Mesendoderm (in vitro differentiated cells): ENCODE measurements around the gene RECK.

Experiments
- DNase-seq: peaks from one replicate; pipeline ENCODE4 v3.0.0; 2013
- H2AK5ac ChIP-seq: 2 replicates; pipeline ENCODE4 v1.6.1; 2013; ENCODE audit warnings: low read length, inconsistent platforms
- H2BK120ac ChIP-seq: 2 replicates; pipeline ENCODE4 v1.6.1; 2013; ENCODE audit warnings: low read depth, mild to moderate bottlenecking, low read length, moderate library complexity, mixed read lengths
- H2BK15ac ChIP-seq: replicated peaks from 2 replicates; pipeline ENCODE4 v1.6.1; 2013; ENCODE audit warnings: low read depth, mild to moderate bottlenecking, moderate library complexity
- H2BK5ac ChIP-seq: 2 replicates; pipeline ENCODE4 v1.6.1; 2013; ENCODE audit warnings: low read length, inconsistent platforms
- H3K18ac ChIP-seq: 2 replicates; pipeline ENCODE4 v1.6.1; 2013; ENCODE audit warnings: mild to moderate bottlenecking, low read length, mixed read lengths
- H3K23ac ChIP-seq: one replicate; pipeline ENCODE4 v1.6.1; 2013; ENCODE audit warnings: low read length
- H3K27ac ChIP-seq: 2 replicates; pipeline ENCODE4 v1.5.1; 2013; ENCODE audit warnings: low read depth, mild to moderate bottlenecking, inconsistent platforms, low read length, moderate library complexity
- H3K27me3 ChIP-seq: 2 replicates; pipeline ENCODE4 v1.6.1; 2013; ENCODE audit warnings: low read length, control low read depth, mild to moderate bottlenecking, inconsistent platforms; ENCODE audit not compliant: insufficient read depth, poor library complexity
- H3K36me3 ChIP-seq: 2 replicates; pipeline ENCODE4 v1.6.1; 2013; ENCODE audit warnings: low read length, inconsistent platforms; ENCODE audit not compliant: control insufficient read depth, insufficient read depth
- H3K4ac ChIP-seq: one replicate; pipeline ENCODE4 v1.6.1; 2013; ENCODE audit warnings: low read depth, mild to moderate bottlenecking, low read length, moderate library complexity
- H3K4me1 ChIP-seq: 2 replicates; pipeline ENCODE4 v1.6.1; 2013; ENCODE audit warnings: low read depth, low read length, inconsistent platforms; ENCODE audit not compliant: control insufficient read depth
- H3K4me2 ChIP-seq: 2 replicates; pipeline ENCODE4 v1.6.1; 2013; ENCODE audit warnings: low read length
- H3K4me3 ChIP-seq: 2 replicates; pipeline ENCODE4 v1.5.1; 2013; ENCODE audit warnings: mild to moderate bottlenecking, low read length
- H3K56ac ChIP-seq: one replicate; pipeline ENCODE4 v1.6.1; 2013; ENCODE audit warnings: low read length
- H3K79me1 ChIP-seq: 2 replicates; pipeline ENCODE4 v1.6.1; 2013; ENCODE audit warnings: low read length, inconsistent platforms
- H3K79me2 ChIP-seq: 2 replicates; pipeline ENCODE4 v1.6.1; 2013; ENCODE audit warnings: mild to moderate bottlenecking, low read length; ENCODE audit not compliant: control insufficient read depth, insufficient read depth
- H3K9ac ChIP-seq: 2 replicates; pipeline ENCODE4 v1.6.1; 2013; ENCODE audit warnings: low read length, inconsistent platforms
- H4K5ac ChIP-seq: one replicate; pipeline ENCODE4 v1.6.1; 2013; ENCODE audit warnings: low read length
- H4K8ac ChIP-seq: one replicate; pipeline ENCODE4 v1.6.1; 2013; ENCODE audit warnings: low read depth, mild to moderate bottlenecking, control low read depth, low read length, moderate library complexity
- WGBS: extraction: QIAGEN DNeasy Blood & Tissue Kit; methylation state at CpG from one replicate; pipeline ENCODE4 v1.1.7; 2013; ENCODE audit warnings: low lambda C conversion rate, missing lambda C conversion rate; ENCODE audit not compliant: insufficient coverage; ENCODE audit errors: extremely low coverage; 5-methylcytosine and 5-hydroxymethylcytosine counted together

RECK gene

DNA sequence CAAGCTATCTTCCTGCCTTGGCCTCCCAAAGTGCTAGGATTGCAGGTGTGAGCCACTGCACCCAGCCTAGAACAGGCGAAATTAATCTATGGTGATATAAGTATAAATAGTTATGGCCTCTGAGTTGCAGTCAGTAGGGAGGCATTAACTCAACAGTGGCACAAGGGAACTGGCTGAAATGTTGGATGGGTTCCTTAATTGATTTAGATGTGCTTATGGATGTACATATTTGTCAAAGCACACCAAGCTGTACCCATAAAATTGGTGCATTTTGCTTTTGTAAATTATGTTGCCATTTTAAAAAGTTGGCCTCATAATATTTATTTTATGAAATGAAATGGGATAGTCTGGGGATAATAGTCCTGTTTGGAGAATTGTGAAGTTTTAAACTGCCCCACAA lies 63.0 kb downstream of the RECK start:
- Histone ChIP-seq H3K56ac (no peak overlapping the region), H3K4me1 (peaks cover 10% of the 10 kb centered on the region), H2BK15ac (no peak overlapping the region), H2BK5ac (no peak overlapping the region), H3K4me3 (no peak overlapping the region), H3K27ac (no peak overlapping the region), H3K4me2 (no peak overlapping the region), H4K8ac (no peak overlapping the region), H3K4ac (no peak overlapping the region), H3K36me3 (no peaks in the 10 kb centered on the region), H3K23ac (no peak overlapping the region), H3K27me3 (no peaks in the 10 kb centered on the region), H3K79me2 (no peaks in the 10 kb centered on the region), H2AK5ac (no peak overlapping the region), H3K9ac (no peak overlapping the region), H3K18ac (peak overlapping the region; percentile 8), H4K5ac (no peak overlapping the region), H2BK120ac (peak overlapping the region; percentile 73), H3K79me1 (no peaks in the 10 kb centered on the region)
- whole genome bisulfite sequencing = no CpG with 5 or more reads among the region's 1 CpG
- DNase-seq = no peak

DNA sequence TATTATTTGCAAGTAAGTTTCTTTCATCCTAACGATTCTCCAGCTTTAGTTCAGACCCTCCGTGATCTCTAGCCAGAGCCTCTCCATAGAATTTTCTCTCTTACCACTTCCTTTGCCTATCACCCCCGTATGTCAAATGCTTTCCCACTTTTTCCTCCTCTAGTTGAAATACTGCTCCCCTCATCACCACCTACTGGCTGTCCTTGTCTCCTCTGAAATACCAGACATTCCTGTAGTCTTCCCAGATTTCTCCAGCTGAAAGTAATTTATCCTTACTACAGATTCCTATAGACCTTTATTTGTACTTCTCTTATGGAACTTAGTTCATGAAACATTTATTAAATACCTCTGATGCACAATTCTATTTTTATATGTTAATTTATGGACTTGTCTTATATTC lies 63.8 kb downstream of the RECK start:
- H3K23ac ChIP-seq = no peak overlapping the region
- H4K5ac ChIP-seq = no peak overlapping the region
- no peak overlapping the region for H3K4ac ChIP-seq
- peaks cover 10% of the 10 kb centered on the region for H3K4me1 ChIP-seq
- H4K8ac ChIP-seq = no peak overlapping the region
- H2BK120ac ChIP-seq = no peak overlapping the region
- no peaks in the 10 kb centered on the region for H3K79me1 ChIP-seq
- no peak overlapping the region for H2BK5ac ChIP-seq
- H3K56ac ChIP-seq = peak overlapping the region; percentile 73
- no peak overlapping the region for H2AK5ac ChIP-seq
- no peak overlapping the region for H2BK15ac ChIP-seq
- H3K4me3 ChIP-seq = no peak overlapping the region
- peak; percentile 90 for DNase-seq
- no CpG with 5 or more reads among the region's 3 CpGs for WGBS
- H3K4me2 ChIP-seq = no peak overlapping the region
- H3K27ac ChIP-seq = peak overlapping the region; percentile 57
- H3K18ac ChIP-seq = no peak overlapping the region
- H3K9ac ChIP-seq = no peak overlapping the region
- H3K36me3 ChIP-seq = no peaks in the 10 kb centered on the region
- H3K79me2 ChIP-seq = no peaks in the 10 kb centered on the region
- H3K27me3 ChIP-seq = no peaks in the 10 kb centered on the region

DNA sequence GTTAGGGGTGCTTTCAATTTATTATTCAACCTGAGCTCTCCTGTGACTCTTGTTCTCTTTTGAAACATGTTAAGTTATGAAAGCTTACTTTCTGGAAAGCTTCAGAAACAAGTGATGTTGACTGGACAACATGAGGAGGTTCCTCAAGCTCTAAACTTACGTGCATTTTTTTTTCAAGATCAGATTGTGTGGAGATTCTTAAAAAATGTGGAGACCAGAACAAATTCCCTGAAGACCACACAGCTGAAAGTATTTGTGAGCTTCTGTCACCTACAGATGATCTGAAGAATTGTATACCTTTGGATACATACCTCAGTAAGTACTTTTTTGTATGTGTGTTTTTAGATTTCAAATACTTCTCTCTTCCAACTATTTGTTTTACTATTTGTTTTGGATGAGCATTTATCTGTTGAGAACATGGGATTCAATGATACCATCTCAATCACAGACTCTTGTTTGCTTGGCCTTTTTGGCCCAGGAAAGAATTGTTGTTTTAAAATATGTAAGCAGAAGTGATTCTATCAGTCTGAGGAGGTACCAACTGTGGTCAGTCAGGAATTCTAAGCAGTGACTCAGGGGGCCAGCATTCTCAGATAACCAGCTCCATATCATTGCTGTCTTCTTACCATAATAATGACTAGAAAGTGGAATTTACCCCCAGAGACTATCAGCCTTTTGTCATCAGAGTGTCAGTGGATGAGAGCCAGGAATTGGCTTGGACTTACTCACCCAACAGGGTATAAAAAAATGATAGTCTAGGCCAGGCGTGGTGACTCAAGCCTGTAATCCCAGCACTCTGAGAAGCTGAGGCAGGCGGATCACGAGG lies 65.4 kb downstream of the RECK start:
- H2BK15ac ChIP-seq = peak overlapping the region; percentile 74
- H3K23ac ChIP-seq = no peak overlapping the region
- no peaks in the 10 kb centered on the region for H3K36me3 ChIP-seq
- no peak overlapping the region for H3K9ac ChIP-seq
- H3K56ac ChIP-seq = no peak overlapping the region
- H2BK5ac ChIP-seq = no peak overlapping the region
- no CpG with 5 or more reads among the region's 4 CpGs for WGBS
- H3K79me2 ChIP-seq = no peaks in the 10 kb centered on the region
- peak overlapping the region; percentile 56 for H3K27ac ChIP-seq
- no peak overlapping the region for H4K5ac ChIP-seq
- no peak overlapping the region for H2AK5ac ChIP-seq
- no peak overlapping the region for H4K8ac ChIP-seq
- H3K4me3 ChIP-seq = no peak overlapping the region
- peak; percentile 86 for DNase-seq
- no peaks in the 10 kb centered on the region for H3K79me1 ChIP-seq
- no peak overlapping the region for H2BK120ac ChIP-seq
- H3K4me2 ChIP-seq = no peak overlapping the region
- H3K27me3 ChIP-seq = no peaks in the 10 kb centered on the region
- H3K4me1 ChIP-seq = peaks cover 10% of the 10 kb centered on the region
- H3K18ac ChIP-seq = peak overlapping the region; percentile 18
- H3K4ac ChIP-seq = no peak overlapping the region

DNA sequence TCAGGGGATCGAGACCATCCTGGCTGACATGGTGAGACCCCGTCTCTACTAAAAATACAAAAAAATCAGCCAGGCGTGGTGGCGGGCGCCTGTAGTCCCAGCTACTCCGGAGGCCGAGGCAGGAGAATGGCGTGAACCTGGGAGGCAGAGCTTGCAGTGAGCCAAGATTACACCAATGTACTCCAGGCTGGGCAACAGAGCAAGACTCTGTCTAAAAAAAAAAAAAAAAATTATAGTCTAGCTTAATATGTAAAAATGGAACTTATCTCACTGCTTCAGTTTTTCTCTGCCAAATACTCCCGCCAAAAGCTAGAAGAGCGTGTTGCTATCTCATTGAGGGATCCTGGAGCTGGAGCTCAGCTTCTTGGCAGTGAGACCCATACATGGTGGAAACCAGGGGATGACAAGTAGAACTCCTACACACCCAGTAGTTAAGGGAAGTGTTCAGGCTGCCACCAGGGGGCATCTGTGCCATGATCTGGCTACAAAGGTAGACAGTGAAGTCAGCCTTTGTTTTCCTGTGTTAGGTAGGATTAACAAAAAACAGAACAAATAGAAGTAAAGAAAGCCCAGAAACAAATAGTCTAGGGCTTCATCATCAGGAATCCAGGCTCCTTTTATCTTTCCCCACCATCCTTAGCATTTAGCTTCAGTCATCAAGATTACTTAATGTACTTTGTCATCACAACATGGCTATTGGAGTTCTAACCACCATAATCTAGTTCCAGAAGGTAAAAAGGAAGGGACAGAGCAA lies 66.2 kb downstream of the RECK start:
- H2BK5ac ChIP-seq = no peak overlapping the region
- no peak overlapping the region for H3K23ac ChIP-seq
- no CpG with 5 or more reads among the region's 10 CpGs for WGBS
- H3K79me2 ChIP-seq = no peaks in the 10 kb centered on the region
- peak overlapping the region; percentile 2 for H3K56ac ChIP-seq
- H3K4ac ChIP-seq = no peak overlapping the region
- H3K4me1 ChIP-seq = peaks cover 10% of the 10 kb centered on the region
- H3K18ac ChIP-seq = peak overlapping the region; percentile 80
- no peak overlapping the region for H2AK5ac ChIP-seq
- no peaks in the 10 kb centered on the region for H3K27me3 ChIP-seq
- DNase-seq = peak; percentile 94
- no peak overlapping the region for H3K4me2 ChIP-seq
- peak overlapping the region; percentile 84 for H4K8ac ChIP-seq
- H3K79me1 ChIP-seq = no peaks in the 10 kb centered on the region
- no peak overlapping the region for H3K27ac ChIP-seq
- no peak overlapping the region for H3K4me3 ChIP-seq
- H3K36me3 ChIP-seq = no peaks in the 10 kb centered on the region
- peak overlapping the region; percentile 28 for H2BK15ac ChIP-seq
- H2BK120ac ChIP-seq = no peak overlapping the region
- H4K5ac ChIP-seq = peak overlapping the region; percentile 1
- H3K9ac ChIP-seq = peak overlapping the region; percentile 0

DNA sequence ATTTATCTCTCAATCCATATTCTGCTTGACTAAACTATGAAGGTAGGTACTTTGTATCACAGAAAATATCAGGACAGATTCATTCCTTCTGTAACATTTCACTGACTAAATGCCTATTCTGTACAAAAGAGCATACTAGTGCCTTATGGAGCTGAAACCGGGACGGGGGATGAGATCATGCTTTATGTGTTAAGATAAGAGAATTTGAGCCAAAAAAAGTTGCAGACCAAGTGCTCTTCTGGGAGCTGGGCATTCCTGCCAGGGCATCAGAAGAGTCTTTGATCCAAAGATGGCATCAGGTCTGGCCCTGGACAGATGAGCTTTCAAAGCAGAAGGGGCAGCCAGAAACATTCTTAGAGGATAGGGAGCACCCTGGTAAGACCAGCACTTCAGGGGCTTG lies 72.4 kb downstream of the RECK start:
- H3K18ac ChIP-seq = no peak overlapping the region
- no peaks in the 10 kb centered on the region for H3K79me2 ChIP-seq
- H3K4ac ChIP-seq = no peak overlapping the region
- no peak overlapping the region for H3K23ac ChIP-seq
- WGBS = no CpG with 5 or more reads among the region's 2 CpGs
- H3K56ac ChIP-seq = no peak overlapping the region
- H3K9ac ChIP-seq = no peak overlapping the region
- H3K4me2 ChIP-seq = no peak overlapping the region
- no peak overlapping the region for H2BK120ac ChIP-seq
- no peak overlapping the region for H4K8ac ChIP-seq
- no peaks in the 10 kb centered on the region for H3K27me3 ChIP-seq
- DNase-seq = no peak
- H2BK15ac ChIP-seq = no peak overlapping the region
- no peak overlapping the region for H2AK5ac ChIP-seq
- H4K5ac ChIP-seq = no peak overlapping the region
- H3K27ac ChIP-seq = no peak overlapping the region
- no peak overlapping the region for H3K4me3 ChIP-seq
- no peaks in the 10 kb centered on the region for H3K4me1 ChIP-seq
- H2BK5ac ChIP-seq = no peak overlapping the region
- no peaks in the 10 kb centered on the region for H3K79me1 ChIP-seq
- H3K36me3 ChIP-seq = no peaks in the 10 kb centered on the region
